Measurements from ENCODE around the gene MYOF.
"Not testable (repeated sequence)": the region's sequence is repeated elsewhere in the genome, so short reads cannot be mapped to it uniquely, and the experiment has no call there.

Gene MYOF

DNA sequence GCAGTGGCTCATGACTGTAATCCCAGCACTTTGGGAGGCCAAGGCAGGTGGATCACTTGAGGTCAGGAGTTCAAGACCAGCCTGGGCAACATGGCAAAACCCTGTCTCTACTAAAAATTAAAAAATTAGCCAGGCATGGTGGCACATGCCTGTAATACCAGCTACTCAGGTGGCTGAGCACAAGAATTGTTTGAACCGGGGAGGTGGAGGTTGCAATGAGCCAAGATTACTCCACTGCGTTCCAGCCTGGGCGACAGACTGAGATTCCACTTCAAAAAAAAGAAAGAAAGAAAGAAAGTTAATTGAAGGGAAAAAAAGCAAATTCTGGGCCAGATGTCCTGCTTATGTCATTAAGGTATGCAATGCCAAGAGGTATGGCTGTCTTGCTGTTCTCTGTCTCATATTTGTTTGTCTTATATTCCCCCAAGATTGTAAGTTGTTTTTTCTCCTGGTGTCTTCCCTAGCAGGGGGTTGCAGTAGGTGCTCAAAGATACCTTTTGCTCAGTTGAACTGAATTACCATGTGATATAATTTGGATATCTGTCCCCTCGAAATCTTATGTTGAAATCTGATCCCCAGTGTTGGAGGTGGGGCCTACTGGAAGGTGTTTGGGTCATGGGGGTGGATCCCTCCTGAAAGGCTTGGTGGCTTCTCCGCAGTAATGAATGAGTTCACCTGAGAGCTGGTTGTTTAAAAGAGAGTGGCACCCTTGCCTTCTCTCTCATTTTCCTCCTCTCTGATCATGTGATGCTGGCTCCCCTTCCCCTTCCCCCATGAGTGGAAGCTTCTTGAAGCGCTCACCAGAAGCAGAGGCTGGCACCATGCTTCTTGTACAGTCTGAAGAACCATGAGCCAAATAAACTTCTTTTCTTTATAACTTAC, 60.9 kb downstream of the MYOF start:
- no peak for DNase-seq

DNA sequence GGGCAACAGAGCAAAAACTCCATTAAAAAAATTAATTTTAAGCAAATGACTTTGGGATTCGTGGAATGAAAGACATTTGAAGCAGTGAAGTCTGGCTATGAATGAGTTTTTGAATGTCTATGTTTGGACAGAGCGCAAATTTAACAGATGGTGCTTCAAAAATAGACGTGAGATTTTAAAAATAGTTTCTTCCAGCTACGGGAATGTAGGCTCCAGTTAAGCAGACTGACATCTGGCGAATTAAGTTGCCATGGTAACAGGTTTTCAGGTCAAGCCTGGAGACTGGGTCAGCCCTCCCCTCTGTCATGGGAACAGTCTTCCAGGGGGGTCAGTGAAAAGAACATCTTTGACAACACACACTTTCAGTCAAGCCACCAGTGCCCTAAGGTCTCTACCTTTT, 62.0 kb downstream of the MYOF start:
- DNase-seq: peak; percentile 90

DNA sequence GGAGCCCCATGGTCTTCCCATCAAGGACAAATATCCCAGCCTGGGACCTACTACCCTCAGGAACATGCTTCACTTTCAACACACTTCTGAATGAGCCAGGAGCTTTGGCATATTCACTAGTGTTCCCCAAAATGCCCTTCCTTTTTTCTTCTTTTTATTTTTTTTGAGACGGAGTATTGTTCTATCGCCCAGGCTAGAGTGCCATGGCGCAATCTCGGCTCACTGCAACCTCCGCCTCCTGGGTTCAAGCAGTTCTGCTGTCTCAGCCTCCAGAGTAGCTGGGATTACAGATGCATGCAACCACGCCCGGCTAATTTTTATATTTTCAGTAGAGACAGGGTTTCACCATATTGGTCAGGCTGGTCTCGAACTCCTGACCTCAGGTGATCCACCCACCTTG, 63.1 kb downstream of the MYOF start:
- not testable (repeated sequence) for DNase-seq

- DNase-seq: no peak
These were observed 64.2 kb downstream of the MYOF start for GRCh38 chr10:93417921-93418320.

GRCh38 chr10:93417266-93417665, 64.9 kb downstream of the MYOF start:
- peak; percentile 37 for DNase-seq

- DNase-seq: no peak
These were observed 65.3 kb downstream of the MYOF start for GRCh38 chr10:93416824-93417223.

DNA sequence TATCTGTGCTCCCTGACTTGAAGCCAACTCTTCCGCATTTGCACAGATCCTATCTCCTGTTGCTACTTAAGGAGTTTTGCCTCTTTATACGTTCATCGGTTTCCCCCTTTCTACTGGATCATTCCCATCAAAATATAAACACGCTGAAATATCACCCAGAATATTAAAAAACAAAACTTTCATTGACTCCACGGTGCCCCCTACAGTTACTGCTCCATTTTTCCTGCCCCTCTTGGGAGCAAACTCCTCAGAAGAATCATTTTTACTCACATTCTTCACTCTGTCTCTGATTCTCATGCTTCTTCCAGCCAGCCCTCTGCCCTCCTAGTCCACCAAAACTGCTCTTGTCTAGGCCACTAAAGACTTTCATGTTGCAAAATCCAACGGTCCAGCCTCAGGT, 66.4 kb downstream of the MYOF start:
- DNase-seq: no peak

- peak; percentile 20 for DNase-seq
These were observed 68.9 kb downstream of the MYOF start for GRCh38 chr10:93413252-93413689.

GRCh38 chr10:93412801-93413200, 69.3 kb downstream of the MYOF start:
- DNase-seq: no peak

- no peak for DNase-seq
These were observed 71.3 kb downstream of the MYOF start for GRCh38 chr10:93410697-93411348.

- DNase-seq: no peak
These were observed 73.4 kb downstream of the MYOF start for GRCh38 chr10:93408783-93409182.

GRCh38 chr10:93406364-93407145, 75.6 kb downstream of the MYOF start:
- DNase-seq: no peak

DNA sequence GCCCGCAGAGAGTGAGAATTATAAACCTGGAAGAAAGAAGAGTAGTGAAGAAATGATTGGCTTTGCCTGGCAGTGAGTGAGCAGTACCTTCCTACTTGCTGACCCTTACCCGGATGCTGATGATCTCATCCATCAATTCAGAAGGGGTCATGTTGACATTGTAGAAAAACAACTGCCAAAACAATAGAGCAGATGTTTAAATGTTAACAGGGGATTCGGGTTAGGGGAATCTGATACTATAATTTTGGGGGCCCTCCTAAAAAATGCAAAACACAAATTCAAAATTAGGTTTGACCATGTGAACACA, 78.1 kb downstream of the MYOF start:
- no peak for DNase-seq

DNA sequence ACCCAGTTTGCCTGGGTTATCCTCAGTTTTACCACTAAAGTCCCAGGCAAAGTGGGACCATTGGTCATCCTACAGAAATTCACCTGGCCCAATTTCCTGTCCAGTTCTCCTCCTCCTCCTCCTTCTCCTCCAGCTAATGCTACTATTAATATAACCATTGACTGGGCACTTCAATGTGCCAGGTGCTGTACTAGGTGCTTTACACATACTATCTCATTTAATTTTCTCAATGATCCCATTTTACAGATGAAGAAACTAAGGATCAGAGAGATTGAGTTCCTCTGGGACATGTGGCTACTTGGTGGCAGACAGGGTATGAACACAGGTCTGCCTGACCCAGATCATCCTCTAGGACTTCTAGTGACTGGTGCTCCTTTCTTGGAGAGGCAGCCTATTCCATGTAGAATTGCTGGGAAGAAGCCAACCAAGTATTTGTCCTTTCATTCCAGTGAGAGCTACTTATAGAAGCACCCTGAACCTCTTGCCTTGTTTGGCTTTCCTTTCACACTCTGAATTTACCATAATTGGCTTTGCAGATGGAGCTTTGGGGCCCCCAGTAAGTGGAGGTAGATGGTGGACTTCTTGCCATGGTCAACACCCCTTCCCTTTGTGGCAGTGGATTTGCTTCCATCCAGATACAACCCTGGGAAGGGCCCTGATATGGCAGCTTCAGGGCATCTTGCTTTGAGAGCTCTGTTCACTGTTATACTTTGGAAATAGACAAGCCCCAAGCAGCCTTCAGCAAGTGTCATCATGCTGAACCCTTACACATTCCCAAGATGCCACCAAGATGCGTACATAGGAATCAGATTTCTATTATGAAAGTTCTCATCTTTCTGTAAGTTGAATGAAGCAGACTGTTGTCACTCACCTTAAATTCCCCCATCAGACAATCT, 78.7 kb downstream of the MYOF start:
- no peak for DNase-seq

GRCh38 chr10:93402192-93402591, 79.9 kb downstream of the MYOF start:
- DNase-seq: no peak

- DNase-seq: no peak
These were observed 83.6 kb downstream of the MYOF start for GRCh38 chr10:93398528-93398927.

DNA sequence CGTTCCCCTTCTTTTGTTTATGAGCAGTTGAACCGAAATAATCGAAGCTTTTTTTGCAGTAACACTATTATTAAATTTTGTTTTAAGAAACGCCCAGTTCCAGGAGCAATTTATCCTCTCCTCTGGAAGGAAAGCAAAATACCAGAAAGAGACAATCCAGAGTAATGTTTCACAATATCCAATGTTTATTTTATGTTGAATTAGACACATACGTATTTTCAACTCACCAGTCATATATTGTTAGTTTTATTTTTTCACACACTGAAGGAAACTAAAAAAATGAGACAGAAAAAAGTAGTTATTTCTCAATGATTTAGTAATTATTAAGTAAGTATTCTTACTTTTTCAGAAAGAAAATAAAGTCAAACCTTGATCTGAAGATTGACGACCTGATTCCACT, 85.1 kb downstream of the MYOF start:
- no peak for DNase-seq

DNA sequence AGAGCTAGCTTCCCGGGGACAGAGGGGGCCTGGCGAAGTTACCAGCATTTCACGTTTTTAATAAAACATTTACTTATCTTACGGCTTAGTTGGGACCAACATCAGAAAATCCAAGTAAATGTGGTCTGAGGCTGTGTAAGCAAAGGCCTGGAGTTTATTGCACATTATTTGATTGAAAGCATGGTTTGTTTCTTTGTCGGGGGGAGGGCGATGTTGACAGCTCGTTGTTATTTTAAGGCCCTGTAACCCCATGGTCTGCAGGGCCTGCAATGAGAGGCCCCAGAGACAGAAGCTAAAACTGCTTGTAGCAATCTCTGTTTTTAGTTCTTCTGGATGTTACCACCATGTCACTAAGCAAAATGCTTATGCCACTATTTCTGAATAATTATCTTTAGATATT, 88.9 kb downstream of the MYOF start:
- no peak for DNase-seq

DNA sequence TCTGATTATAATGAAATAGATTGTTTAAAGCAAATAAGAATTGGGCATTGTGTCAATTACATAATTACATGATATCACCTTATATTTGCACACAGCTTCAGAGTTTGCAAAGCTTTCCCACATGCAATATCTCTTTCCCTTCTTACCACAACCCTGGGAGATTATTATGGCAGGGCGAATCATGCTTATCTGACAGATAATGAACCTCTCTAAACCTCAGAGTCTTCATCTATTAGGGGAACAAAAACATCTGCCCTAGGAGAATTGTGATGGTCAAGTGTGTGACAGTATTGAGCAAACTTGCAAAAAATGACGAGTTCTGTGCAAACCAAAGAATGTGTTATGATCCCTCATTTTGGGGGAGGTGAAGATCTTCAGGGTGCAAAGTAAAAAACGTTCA, 90.0 kb downstream of the MYOF start:
- DNase-seq: no peak

DNA sequence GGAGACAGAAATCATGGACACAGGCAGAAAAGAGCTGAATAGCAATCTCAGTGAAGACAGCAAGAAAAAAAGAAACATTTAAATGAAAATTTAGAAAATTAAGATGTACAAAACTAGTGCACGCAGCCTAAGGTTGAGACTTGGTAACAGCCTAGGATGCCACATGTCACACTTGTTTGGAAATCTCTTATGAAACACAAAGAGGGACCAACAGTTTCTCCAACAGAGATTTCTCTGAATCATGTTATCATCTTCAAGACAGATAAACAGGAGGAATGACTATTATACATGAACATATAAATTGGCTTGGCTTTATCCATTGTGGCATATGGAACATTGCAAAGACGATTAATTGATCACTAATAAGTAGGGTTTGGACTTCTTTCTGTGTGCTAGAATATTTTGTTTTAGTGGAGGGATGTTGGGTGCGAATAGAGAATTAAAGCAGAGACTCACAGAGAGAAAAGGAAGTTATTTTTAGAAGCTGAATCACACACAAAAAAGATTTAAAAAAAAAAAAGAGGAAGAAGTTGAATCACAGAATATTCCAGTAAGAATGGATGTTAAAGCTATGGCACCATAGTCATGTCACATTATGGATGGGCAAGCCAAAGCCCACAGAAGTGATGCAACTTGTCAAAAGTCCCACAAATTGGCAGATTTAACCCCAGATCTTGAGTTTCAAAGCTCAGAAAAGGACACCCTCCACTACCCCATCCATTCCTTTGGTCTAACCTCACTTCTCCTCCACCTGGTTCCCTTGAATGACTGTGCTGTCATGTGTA, 91.6 kb downstream of the MYOF start:
- no peak for DNase-seq

- no peak for DNase-seq
These were observed 95.3 kb downstream of the MYOF start for GRCh38 chr10:93386631-93387369.
